ENCODE results near the gene PTPN22. TPM values are rescaled to one million over a fixed set of nuclear protein-coding genes. Genes with fewer than 3 reads are reported as not detected.

The PTPN22 gene
- total RNA-seq, 1 experiment from 2014 or later: not detected

DNA sequence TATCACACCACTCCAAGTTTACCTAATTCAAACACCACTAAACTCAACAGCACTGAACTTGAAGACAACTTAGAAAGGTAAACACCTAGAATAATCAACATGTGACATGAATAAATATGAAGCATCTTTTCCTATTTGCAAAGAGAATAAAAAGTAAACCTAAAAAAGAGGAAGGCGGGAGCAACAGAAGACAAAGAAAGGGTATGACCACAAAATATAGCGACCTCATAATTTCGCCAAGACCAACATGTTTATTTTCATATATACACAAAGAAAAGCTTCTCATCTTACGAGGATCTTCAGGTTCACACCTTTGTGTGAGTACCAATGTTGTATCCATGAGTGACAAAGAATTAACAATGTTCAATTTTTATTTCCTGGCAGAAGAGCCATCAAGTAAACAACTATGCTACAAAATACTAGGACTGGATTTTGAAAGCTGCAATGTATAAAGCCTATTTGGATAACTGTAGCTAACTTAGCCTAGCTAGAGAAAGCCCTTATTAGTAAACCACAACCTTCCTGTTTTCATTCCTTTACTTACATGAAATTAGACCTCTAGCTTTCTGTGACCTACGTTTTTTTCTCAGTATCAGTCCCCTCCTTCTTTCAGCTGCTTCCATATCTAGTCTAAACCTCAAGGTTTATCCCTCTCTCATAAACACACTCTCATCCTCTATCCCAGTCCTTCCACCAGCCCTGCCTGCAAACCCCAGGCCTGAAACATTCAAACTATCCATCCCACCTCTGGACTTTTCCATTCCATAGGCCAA, 91.0 kb downstream of the PTPN22 start (continued):
- TF ChIP-seq, protein P1, sequence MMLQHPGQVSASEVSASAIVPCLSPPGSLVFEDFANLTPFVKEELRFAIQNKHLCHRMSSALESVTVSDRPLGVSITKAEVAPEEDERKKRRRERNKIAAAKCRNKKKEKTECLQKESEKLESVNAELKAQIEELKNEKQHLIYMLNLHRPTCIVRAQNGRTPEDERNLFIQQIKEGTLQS (CRISPR knock-in tag; conservative IDR thresholded peaks at IDR 0.05): no peak
- no peak for TF ChIP-seq FOXP1 (CRISPR knock-in tag; IDR thresholded peaks at IDR 0.05; ENCODE audit: borderline replicate concordance)

DNA sequence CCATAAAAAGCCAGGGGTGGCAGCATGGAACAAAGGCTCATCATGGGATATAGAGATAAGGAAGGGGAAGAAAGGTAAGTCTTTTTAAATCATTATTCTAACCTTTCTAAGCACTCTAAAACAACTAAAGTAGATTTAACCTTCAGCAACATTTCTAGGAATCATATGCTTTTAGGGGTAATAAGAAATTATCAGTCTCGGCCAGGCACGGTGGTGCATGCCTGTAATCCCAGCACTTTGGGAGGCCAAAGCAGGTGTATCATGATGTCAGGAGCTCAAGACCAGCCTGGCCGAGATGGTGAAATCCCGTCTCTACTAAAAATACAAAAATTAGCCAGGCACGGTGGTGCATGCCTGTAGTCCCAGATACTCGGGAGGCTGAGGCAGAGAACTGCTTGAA, 92.0 kb downstream of the PTPN22 start:
- Mint-ChIP-seq H3K4me1 (peaks cover 6% of the 10 kb centered on the region), H3K36me3 (peaks cover 24% of the 10 kb centered on the region), H3K27ac (no peak overlapping the region), H3K27me3 (ENCODE audit: low read depth) (no peaks in the 10 kb centered on the region), H3K4me3 (no peak overlapping the region), H3K9me3 (peaks cover 5% of the 10 kb centered on the region)
- CTCF ChIA-PET: no interaction called here
- no peak for ATAC-seq
- TF ChIP-seq, protein P2, sequence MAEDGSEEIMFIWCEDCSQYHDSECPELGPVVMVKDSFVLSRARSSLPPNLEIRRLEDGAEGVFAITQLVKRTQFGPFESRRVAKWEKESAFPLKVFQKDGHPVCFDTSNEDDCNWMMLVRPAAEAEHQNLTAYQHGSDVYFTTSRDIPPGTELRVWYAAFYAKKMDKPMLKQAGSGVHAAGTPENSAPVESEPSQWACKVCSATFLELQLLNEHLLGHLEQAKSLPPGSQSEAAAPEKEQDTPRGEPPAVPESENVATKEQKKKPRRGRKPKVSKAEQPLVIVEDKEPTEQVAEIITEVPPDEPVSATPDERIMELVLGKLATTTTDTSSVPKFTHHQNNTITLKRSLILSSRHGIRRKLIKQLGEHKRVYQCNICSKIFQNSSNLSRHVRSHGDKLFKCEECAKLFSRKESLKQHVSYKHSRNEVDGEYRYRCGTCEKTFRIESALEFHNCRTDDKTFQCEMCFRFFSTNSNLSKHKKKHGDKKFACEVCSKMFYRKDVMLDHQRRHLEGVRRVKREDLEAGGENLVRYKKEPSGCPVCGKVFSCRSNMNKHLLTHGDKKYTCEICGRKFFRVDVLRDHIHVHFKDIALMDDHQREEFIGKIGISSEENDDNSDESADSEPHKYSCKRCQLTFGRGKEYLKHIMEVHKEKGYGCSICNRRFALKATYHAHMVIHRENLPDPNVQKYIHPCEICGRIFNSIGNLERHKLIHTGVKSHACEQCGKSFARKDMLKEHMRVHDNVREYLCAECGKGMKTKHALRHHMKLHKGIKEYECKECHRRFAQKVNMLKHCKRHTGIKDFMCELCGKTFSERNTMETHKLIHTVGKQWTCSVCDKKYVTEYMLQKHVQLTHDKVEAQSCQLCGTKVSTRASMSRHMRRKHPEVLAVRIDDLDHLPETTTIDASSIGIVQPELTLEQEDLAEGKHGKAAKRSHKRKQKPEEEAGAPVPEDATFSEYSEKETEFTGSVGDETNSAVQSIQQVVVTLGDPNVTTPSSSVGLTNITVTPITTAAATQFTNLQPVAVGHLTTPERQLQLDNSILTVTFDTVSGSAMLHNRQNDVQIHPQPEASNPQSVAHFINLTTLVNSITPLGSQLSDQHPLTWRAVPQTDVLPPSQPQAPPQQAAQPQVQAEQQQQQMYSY (CRISPR knock-in tag; IDR thresholded peaks at IDR 0.05): no peak
- TF ChIP-seq KAT7 (CRISPR knock-in tag; IDR thresholded peaks at IDR 0.05; ENCODE audit: borderline replicate concordance) (no peak), FOXJ3 (CRISPR knock-in tag; IDR thresholded peaks at IDR 0.05; ENCODE audit: borderline replicate concordance) (no peak), IRF2 (CRISPR knock-in tag; IDR thresholded peaks at IDR 0.05; ENCODE audit: borderline replicate concordance, low read depth) (no peak), CBFB (CRISPR knock-in tag; IDR thresholded peaks at IDR 0.05; ENCODE audit: low read depth) (no peak), ZNF219 (CRISPR knock-in tag; IDR thresholded peaks at IDR 0.05; ENCODE audit: borderline replicate concordance) (no peak), ATF1 (CRISPR knock-in tag; IDR thresholded peaks at IDR 0.05) (no peak), FOXP1 (CRISPR knock-in tag; IDR thresholded peaks at IDR 0.05; ENCODE audit: borderline replicate concordance) (no peak), JUN (CRISPR knock-in tag; IDR thresholded peaks at IDR 0.05) (no peak), SMAD3 (CRISPR knock-in tag; IDR thresholded peaks at IDR 0.05; ENCODE audit: borderline replicate concordance) (no peak)
- TF ChIP-seq, protein P3, sequence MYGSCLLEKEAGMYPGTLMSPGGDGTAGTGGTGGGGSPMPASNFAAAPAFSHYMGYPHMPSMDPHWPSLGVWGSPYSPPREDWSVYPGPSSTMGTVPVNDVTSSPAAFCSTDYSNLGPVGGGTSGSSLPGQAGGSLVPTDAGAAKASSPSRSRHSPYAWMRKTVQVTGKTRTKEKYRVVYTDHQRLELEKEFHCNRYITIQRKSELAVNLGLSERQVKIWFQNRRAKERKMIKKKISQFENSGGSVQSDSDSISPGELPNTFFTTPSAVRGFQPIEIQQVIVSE (CRISPR knock-in tag; IDR thresholded peaks at IDR 0.05; ENCODE audit: borderline replicate concordance): no peak
- DNase-seq (ENCODE audit: low spot score): no peak
- POLR2A ChIA-PET: no interaction called here

DNA sequence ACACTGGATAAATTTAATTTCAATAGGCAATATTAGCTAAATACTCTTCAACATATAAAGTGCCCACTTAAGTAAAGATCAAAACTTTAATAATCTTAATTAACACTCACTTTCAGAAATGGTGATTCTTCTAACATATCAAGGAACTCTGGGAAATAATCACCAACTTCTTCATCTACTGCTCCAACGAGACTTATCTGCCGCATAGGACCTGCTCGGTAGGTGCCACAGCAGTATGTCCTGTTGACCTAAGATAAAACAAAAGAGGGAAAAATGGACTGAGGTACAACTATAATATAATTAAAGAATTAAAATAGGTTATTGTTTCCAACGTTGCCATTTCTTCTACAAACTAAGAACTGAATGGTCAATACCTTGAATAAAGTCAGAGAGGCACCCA, 94.0 kb downstream of the PTPN22 start:
- H3K4me1 Mint-ChIP-seq: peaks cover 4% of the 10 kb centered on the region
- H3K27me3 Mint-ChIP-seq (ENCODE audit: low read depth): no peaks in the 10 kb centered on the region
- H3K36me3 Mint-ChIP-seq: peaks cover 24% of the 10 kb centered on the region
- H3K27ac Mint-ChIP-seq: no peak overlapping the region
- H3K4me3 Mint-ChIP-seq: no peak overlapping the region
- ChIA-PET CTCF (no interaction called here), POLR2A (no interaction called here)
- no peak for DNase-seq (ENCODE audit: low spot score)
- no peak for ATAC-seq
- peaks cover 5% of the 10 kb centered on the region for H3K9me3 Mint-ChIP-seq
- TF ChIP-seq, protein P4, sequence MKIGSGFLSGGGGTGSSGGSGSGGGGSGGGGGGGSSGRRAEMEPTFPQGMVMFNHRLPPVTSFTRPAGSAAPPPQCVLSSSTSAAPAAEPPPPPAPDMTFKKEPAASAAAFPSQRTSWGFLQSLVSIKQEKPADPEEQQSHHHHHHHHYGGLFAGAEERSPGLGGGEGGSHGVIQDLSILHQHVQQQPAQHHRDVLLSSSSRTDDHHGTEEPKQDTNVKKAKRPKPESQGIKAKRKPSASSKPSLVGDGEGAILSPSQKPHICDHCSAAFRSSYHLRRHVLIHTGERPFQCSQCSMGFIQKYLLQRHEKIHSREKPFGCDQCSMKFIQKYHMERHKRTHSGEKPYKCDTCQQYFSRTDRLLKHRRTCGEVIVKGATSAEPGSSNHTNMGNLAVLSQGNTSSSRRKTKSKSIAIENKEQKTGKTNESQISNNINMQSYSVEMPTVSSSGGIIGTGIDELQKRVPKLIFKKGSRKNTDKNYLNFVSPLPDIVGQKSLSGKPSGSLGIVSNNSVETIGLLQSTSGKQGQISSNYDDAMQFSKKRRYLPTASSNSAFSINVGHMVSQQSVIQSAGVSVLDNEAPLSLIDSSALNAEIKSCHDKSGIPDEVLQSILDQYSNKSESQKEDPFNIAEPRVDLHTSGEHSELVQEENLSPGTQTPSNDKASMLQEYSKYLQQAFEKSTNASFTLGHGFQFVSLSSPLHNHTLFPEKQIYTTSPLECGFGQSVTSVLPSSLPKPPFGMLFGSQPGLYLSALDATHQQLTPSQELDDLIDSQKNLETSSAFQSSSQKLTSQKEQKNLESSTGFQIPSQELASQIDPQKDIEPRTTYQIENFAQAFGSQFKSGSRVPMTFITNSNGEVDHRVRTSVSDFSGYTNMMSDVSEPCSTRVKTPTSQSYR (CRISPR knock-in tag; IDR thresholded peaks at IDR 0.05): no peak
- TF ChIP-seq NR2C2 (CRISPR knock-in tag; IDR thresholded peaks at IDR 0.05): no peak
- TF ChIP-seq, protein P5, sequence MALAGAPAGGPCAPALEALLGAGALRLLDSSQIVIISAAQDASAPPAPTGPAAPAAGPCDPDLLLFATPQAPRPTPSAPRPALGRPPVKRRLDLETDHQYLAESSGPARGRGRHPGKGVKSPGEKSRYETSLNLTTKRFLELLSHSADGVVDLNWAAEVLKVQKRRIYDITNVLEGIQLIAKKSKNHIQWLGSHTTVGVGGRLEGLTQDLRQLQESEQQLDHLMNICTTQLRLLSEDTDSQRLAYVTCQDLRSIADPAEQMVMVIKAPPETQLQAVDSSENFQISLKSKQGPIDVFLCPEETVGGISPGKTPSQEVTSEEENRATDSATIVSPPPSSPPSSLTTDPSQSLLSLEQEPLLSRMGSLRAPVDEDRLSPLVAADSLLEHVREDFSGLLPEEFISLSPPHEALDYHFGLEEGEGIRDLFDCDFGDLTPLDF (CRISPR knock-in tag; IDR thresholded peaks at IDR 0.05): no peak
- TF ChIP-seq, protein P6, sequence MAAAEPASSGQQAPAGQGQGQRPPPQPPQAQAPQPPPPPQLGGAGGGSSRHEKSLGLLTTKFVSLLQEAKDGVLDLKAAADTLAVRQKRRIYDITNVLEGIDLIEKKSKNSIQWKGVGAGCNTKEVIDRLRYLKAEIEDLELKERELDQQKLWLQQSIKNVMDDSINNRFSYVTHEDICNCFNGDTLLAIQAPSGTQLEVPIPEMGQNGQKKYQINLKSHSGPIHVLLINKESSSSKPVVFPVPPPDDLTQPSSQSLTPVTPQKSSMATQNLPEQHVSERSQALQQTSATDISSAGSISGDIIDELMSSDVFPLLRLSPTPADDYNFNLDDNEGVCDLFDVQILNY (CRISPR knock-in tag; IDR thresholded peaks at IDR 0.05): no peak
- TF ChIP-seq ESRRA (CRISPR knock-in tag; IDR thresholded peaks at IDR 0.05; ENCODE audit: borderline replicate concordance): no peak
- TF ChIP-seq, protein P7, sequence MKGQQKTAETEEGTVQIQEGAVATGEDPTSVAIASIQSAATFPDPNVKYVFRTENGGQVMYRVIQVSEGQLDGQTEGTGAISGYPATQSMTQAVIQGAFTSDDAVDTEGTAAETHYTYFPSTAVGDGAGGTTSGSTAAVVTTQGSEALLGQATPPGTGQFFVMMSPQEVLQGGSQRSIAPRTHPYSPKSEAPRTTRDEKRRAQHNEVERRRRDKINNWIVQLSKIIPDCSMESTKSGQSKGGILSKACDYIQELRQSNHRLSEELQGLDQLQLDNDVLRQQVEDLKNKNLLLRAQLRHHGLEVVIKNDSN (CRISPR knock-in tag; IDR thresholded peaks at IDR 0.05): no peak
- TF ChIP-seq SP1 (CRISPR knock-in tag; conservative IDR thresholded peaks at IDR 0.05): no peak
- TF ChIP-seq NFYB (CRISPR knock-in tag; conservative IDR thresholded peaks at IDR 0.05; ENCODE audit: low read depth): no peak

All from WTC11 (cell line).